ENCODE measurements around the gene CD69.

Gene CD69

GRCh38 chr12:9781360-9781759, 20.7 kb upstream of the CD69 start:
- Histone ChIP-seq H3K9me3 (ENCODE audit: control insufficient read depth, low read length) (no peaks in the 10 kb centered on the region), H3K4me3 (ENCODE audit: insufficient read depth, low read depth, low read length) (no peak overlapping the region), H3K4me1 (ENCODE audit: control insufficient read depth, insufficient read depth, low read length) (no peaks in the 10 kb centered on the region), H3K36me3 (ENCODE audit: control insufficient read depth, insufficient read depth, low read length) (no peaks in the 10 kb centered on the region), H3K27me3 (ENCODE audit: control insufficient read depth, insufficient read depth, low read length, poor library complexity, severe bottlenecking) (no peaks in the 10 kb centered on the region), H3K27ac (ENCODE audit: insufficient read depth, low read depth, low read length, poor library complexity, severe bottlenecking) (no peak overlapping the region)
- WGBS, 2 experiments, result 89 to 98% methylated on average over 1 of the region's 2 CpGs

DNA sequence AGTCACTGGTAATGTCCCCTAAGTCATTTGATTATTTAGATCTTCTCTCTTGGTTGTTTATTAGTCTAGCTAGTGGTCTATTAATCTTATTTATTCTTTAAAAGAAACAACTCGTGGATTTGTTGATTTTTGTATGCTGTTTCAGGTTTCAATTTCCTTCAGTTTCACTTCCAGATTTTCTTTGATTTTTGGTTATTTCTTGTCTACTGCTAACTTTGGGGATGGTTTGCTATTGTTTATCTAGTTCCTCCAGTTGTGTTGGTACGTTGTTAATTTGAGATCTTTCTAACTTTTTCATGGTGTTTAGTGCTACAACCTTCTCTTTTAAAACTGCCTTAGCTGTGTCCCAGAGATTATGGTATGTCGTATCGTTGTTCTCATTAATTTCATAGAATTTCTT, 18.5 kb upstream of the CD69 start:
- Histone ChIP-seq H3K27me3 (ENCODE audit: control insufficient read depth, insufficient read depth, low read length, poor library complexity, severe bottlenecking) (no peaks in the 10 kb centered on the region), H3K9me3 (ENCODE audit: control insufficient read depth, low read length) (no peaks in the 10 kb centered on the region), H3K27ac (ENCODE audit: insufficient read depth, low read depth, low read length, poor library complexity, severe bottlenecking) (no peak overlapping the region), H3K36me3 (ENCODE audit: control insufficient read depth, insufficient read depth, low read length) (no peaks in the 10 kb centered on the region), H3K4me1 (ENCODE audit: control insufficient read depth, insufficient read depth, low read length) (no peaks in the 10 kb centered on the region), H3K4me3 (ENCODE audit: insufficient read depth, low read depth, low read length) (no peak overlapping the region)
- WGBS, 2 experiments, result 67 to 72% methylated on average over 3 to 4 of the region's 4 CpGs

GRCh38 chr12:9776781-9777180, 16.1 kb upstream of the CD69 start:
- 90 to 100% methylated on average over 1 to 3 of the region's 3 CpGs for WGBS, 2 experiments
- Histone ChIP-seq H3K4me1 (ENCODE audit: control insufficient read depth, insufficient read depth, low read length) (no peaks in the 10 kb centered on the region), H3K27ac (ENCODE audit: insufficient read depth, low read depth, low read length, poor library complexity, severe bottlenecking) (no peak overlapping the region), H3K9me3 (ENCODE audit: control insufficient read depth, low read length) (no peaks in the 10 kb centered on the region), H3K36me3 (ENCODE audit: control insufficient read depth, insufficient read depth, low read length) (no peaks in the 10 kb centered on the region), H3K4me3 (ENCODE audit: insufficient read depth, low read depth, low read length) (no peak overlapping the region), H3K27me3 (ENCODE audit: control insufficient read depth, insufficient read depth, low read length, poor library complexity, severe bottlenecking) (no peaks in the 10 kb centered on the region)

GRCh38 chr12:9773216-9773877, 12.6 kb upstream of the CD69 start:
- H3K9me3 ChIP-seq (ENCODE audit: control insufficient read depth, low read length), result no peaks in the 10 kb centered on the region
- H3K27me3 ChIP-seq (ENCODE audit: control insufficient read depth, insufficient read depth, low read length, poor library complexity, severe bottlenecking), result no peaks in the 10 kb centered on the region
- WGBS, 2 experiments, result 92 to 95% methylated on average over 2 of the region's 2 CpGs
- no peak overlapping the region for H3K27ac ChIP-seq (ENCODE audit: insufficient read depth, low read depth, low read length, poor library complexity, severe bottlenecking)
- H3K4me1 ChIP-seq (ENCODE audit: control insufficient read depth, insufficient read depth, low read length), result no peaks in the 10 kb centered on the region
- H3K4me3 ChIP-seq (ENCODE audit: insufficient read depth, low read depth, low read length), result no peak overlapping the region
- H3K36me3 ChIP-seq (ENCODE audit: control insufficient read depth, insufficient read depth, low read length), result no peaks in the 10 kb centered on the region

- Histone ChIP-seq H3K4me3 (ENCODE audit: insufficient read depth, low read depth, low read length) (no peak overlapping the region), H3K4me1 (ENCODE audit: control insufficient read depth, insufficient read depth, low read length) (no peaks in the 10 kb centered on the region), H3K27ac (ENCODE audit: insufficient read depth, low read depth, low read length, poor library complexity, severe bottlenecking) (no peak overlapping the region), H3K27me3 (ENCODE audit: control insufficient read depth, insufficient read depth, low read length, poor library complexity, severe bottlenecking) (no peaks in the 10 kb centered on the region), H3K36me3 (ENCODE audit: control insufficient read depth, insufficient read depth, low read length) (no peaks in the 10 kb centered on the region), H3K9me3 (ENCODE audit: control insufficient read depth, low read length) (no peaks in the 10 kb centered on the region)
- 92 to 93% methylated on average over 1 of the region's 2 CpGs for WGBS, 2 experiments
These were observed 2.3 kb upstream of the CD69 start for GRCh38 chr12:9763025-9763424.

DNA sequence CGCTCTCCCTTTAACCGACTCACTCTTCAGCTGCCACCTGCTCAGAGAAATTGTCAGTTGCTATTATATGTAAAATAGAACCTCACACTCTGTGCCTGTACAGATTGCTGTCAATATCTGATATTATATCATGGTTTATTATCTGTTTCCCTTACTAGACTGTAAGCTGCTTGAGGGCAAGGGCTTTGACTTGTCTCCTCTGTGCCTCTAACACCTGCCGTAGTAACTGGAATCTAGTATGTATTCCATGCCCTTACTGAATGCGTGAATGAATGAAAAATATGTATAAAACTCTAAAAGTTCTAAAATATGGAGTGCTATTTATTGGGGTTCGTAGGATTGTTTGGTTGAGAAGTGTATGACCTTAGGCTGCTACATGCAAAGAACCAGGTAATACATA, 1.7 kb upstream of the CD69 start:
- Histone ChIP-seq H3K4me3 (ENCODE audit: insufficient read depth, low read depth, low read length) (no peak overlapping the region), H3K9me3 (ENCODE audit: control insufficient read depth, low read length) (no peaks in the 10 kb centered on the region), H3K27ac (ENCODE audit: insufficient read depth, low read depth, low read length, poor library complexity, severe bottlenecking) (no peak overlapping the region), H3K27me3 (ENCODE audit: control insufficient read depth, insufficient read depth, low read length, poor library complexity, severe bottlenecking) (no peaks in the 10 kb centered on the region), H3K36me3 (ENCODE audit: control insufficient read depth, insufficient read depth, low read length) (no peaks in the 10 kb centered on the region), H3K4me1 (ENCODE audit: control insufficient read depth, insufficient read depth, low read length) (no peaks in the 10 kb centered on the region)
- WGBS, 2 experiments, result 95 to 96% methylated on average over 4 to 5 of the region's 5 CpGs

- no peaks in the 10 kb centered on the region for H3K4me1 ChIP-seq (ENCODE audit: control insufficient read depth, insufficient read depth, low read length)
- H3K27me3 ChIP-seq (ENCODE audit: control insufficient read depth, insufficient read depth, low read length, poor library complexity, severe bottlenecking), result no peaks in the 10 kb centered on the region
- no peak overlapping the region for H3K4me3 ChIP-seq (ENCODE audit: insufficient read depth, low read depth, low read length)
- no peaks in the 10 kb centered on the region for H3K9me3 ChIP-seq (ENCODE audit: control insufficient read depth, low read length)
- 93 to 96% methylated on average over 4 of the region's 4 CpGs for WGBS, 2 experiments
- no peak overlapping the region for H3K27ac ChIP-seq (ENCODE audit: insufficient read depth, low read depth, low read length, poor library complexity, severe bottlenecking)
- H3K36me3 ChIP-seq (ENCODE audit: control insufficient read depth, insufficient read depth, low read length), result no peaks in the 10 kb centered on the region
These were observed 699 bp upstream of the CD69 start for GRCh38 chr12:9761419-9761781.

- H3K27me3 ChIP-seq (ENCODE audit: control insufficient read depth, insufficient read depth, low read length, poor library complexity, severe bottlenecking), result no peaks in the 10 kb centered on the region
- H3K27ac ChIP-seq (ENCODE audit: insufficient read depth, low read depth, low read length, poor library complexity, severe bottlenecking), result no peak overlapping the region
- no peaks in the 10 kb centered on the region for H3K4me1 ChIP-seq (ENCODE audit: control insufficient read depth, insufficient read depth, low read length)
- WGBS, 2 experiments, result 100% methylated on average over 1 of the region's 1 CpG
- H3K36me3 ChIP-seq (ENCODE audit: control insufficient read depth, insufficient read depth, low read length), result no peaks in the 10 kb centered on the region
- no peak overlapping the region for H3K4me3 ChIP-seq (ENCODE audit: insufficient read depth, low read depth, low read length)
- no peaks in the 10 kb centered on the region for H3K9me3 ChIP-seq (ENCODE audit: control insufficient read depth, low read length)
These were observed 581 bp downstream of the CD69 start for GRCh38 chr12:9760120-9760519.

GRCh38 chr12:9759694-9760093, 1.0 kb downstream of the CD69 start:
- no peaks in the 10 kb centered on the region for H3K9me3 ChIP-seq (ENCODE audit: control insufficient read depth, low read length)
- WGBS, 2 experiments, result 89% methylated on average over 1 of the region's 1 CpG; no CpG with 5 or more reads in 1 of the 2 experiments
- no peaks in the 10 kb centered on the region for H3K4me1 ChIP-seq (ENCODE audit: control insufficient read depth, insufficient read depth, low read length)
- H3K36me3 ChIP-seq (ENCODE audit: control insufficient read depth, insufficient read depth, low read length), result no peaks in the 10 kb centered on the region
- no peak overlapping the region for H3K27ac ChIP-seq (ENCODE audit: insufficient read depth, low read depth, low read length, poor library complexity, severe bottlenecking)
- H3K27me3 ChIP-seq (ENCODE audit: control insufficient read depth, insufficient read depth, low read length, poor library complexity, severe bottlenecking), result no peaks in the 10 kb centered on the region
- H3K4me3 ChIP-seq (ENCODE audit: insufficient read depth, low read depth, low read length), result no peak overlapping the region

DNA sequence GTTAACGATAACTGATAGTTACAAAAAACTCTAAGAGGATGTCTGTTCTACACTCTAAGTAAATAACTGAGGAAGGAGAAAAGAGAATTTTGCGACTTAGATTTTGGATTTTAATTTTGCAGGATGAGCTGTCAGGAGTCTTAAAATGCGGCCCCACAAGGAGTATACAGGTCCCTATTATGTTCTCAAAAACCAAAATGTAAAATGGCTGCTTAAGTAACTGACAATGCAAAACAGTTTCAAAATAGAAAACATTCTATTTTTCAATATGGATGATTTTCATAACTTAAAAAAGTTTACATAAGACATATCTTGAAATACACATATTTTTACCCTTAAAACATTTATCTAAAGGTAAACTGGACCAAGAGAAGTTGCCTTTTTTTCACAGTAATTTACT, 2.6 kb downstream of the CD69 start:
- Histone ChIP-seq H3K4me3 (ENCODE audit: insufficient read depth, low read depth, low read length) (no peak overlapping the region), H3K36me3 (ENCODE audit: control insufficient read depth, insufficient read depth, low read length) (no peaks in the 10 kb centered on the region), H3K27me3 (ENCODE audit: control insufficient read depth, insufficient read depth, low read length, poor library complexity, severe bottlenecking) (no peaks in the 10 kb centered on the region), H3K27ac (ENCODE audit: insufficient read depth, low read depth, low read length, poor library complexity, severe bottlenecking) (no peak overlapping the region), H3K9me3 (ENCODE audit: control insufficient read depth, low read length) (no peaks in the 10 kb centered on the region), H3K4me1 (ENCODE audit: control insufficient read depth, insufficient read depth, low read length) (no peaks in the 10 kb centered on the region)
- WGBS, 2 experiments, result 60 to 100% methylated on average over 2 to 3 of the region's 3 CpGs
